Liver (tissue), 9 donors: ENCODE measurements around the gene BAIAP3. TPM values are rescaled to one million over a fixed set of nuclear protein-coding genes. Genes with fewer than 3 reads are reported as not detected.

Source experiments
- DNase-seq: peaks from one replicate; pipeline ENCODE4 v3.0.0-alpha.2; 2017; ENCODE audit warnings: low spot score
- H3K27ac ChIP-seq, 2 donors: one replicate each; pipeline ENCODE4 v1.7.0; 2013; ENCODE audit warnings: inconsistent platforms in 2 of 2, low read length in 2 of 2, control low read depth in 1 of 2, low read depth in 1 of 2, mild to moderate bottlenecking in 1 of 2
- H3K27me3 ChIP-seq, 4 donors: one replicate each; pipeline versions ENCODE4 v1.6.1 to v1.7.0; 2013; ENCODE audit warnings: low read length in 3 of 4, inconsistent platforms in 1 of 4, mild to moderate bottlenecking in 1 of 4, moderate library complexity in 1 of 4; ENCODE audit not compliant: control insufficient read depth in 4 of 4, insufficient read depth in 4 of 4
- H3K36me3 ChIP-seq, 4 donors: one replicate each; pipeline versions ENCODE4 v1.6.1 to v1.7.0; 2013; ENCODE audit warnings: low read length in 3 of 4, mild to moderate bottlenecking in 3 of 4, low read depth in 1 of 4, moderate library complexity in 1 of 4; ENCODE audit not compliant: control insufficient read depth in 4 of 4, insufficient read depth in 3 of 4
- H3K4me1 ChIP-seq, 4 donors: one replicate each; pipeline versions ENCODE4 v1.6.1 to v1.7.0; 2013; ENCODE audit warnings: low read length in 3 of 4, mild to moderate bottlenecking in 3 of 4, moderate library complexity in 1 of 4; ENCODE audit not compliant: control insufficient read depth in 4 of 4, insufficient read depth in 4 of 4
- H3K4me3 ChIP-seq, 3 donors: one replicate each; pipeline versions ENCODE4 v1.6.1 to v1.7.0; 2013; ENCODE audit warnings: low read length in 3 of 3, control low read depth in 1 of 3, low read depth in 1 of 3, mild to moderate bottlenecking in 1 of 3
- H3K9ac ChIP-seq, 2 donors: one replicate each; pipeline ENCODE4 v1.7.0; 2013; ENCODE audit warnings: low read length in 2 of 2, mild to moderate bottlenecking in 2 of 2, moderate library complexity in 2 of 2, control low read depth in 1 of 2, low read depth in 1 of 2
- H3K9me3 ChIP-seq, 4 donors: one replicate each; pipeline versions ENCODE4 v1.6.1 to v1.7.0; 2013; ENCODE audit warnings: low read length in 3 of 4; ENCODE audit not compliant: control insufficient read depth in 4 of 4
- ATF3 ChIP-seq: IDR thresholded peaks from 2 replicates; pipeline ENCODE4 v1.6.1; 2016; ENCODE audit warnings: antibody characterized with exemption
- CTCF ChIP-seq: fragments of 150-350 bp; IDR thresholded peaks from 2 replicates; pipeline ENCODE4 v1.5.1; 2017; ENCODE audit warnings: improper control_type of control experiment, low read depth, low read length; ENCODE audit not compliant: missing input control
- EGR1 ChIP-seq, 2 donors: IDR thresholded peaks; 2 replicates each; pipeline ENCODE4 v1.6.1; 2016 to 2018; ENCODE audit warnings: antibody characterized with exemption in 2 of 2, low read depth in 2 of 2
- FOXA1 ChIP-seq: IDR thresholded peaks from 2 replicates; pipeline ENCODE4 v1.6.1; 2016; ENCODE audit warnings: antibody characterized with exemption
- FOXA2 ChIP-seq: IDR thresholded peaks from 2 replicates; pipeline ENCODE4 v1.6.1; 2016; ENCODE audit warnings: antibody characterized with exemption
- GABPA ChIP-seq, 2 donors: IDR thresholded peaks in 1 of 2; conservative IDR thresholded peaks in 1 of 2; 2 replicates each; pipeline ENCODE4 v1.6.1; 2016; ENCODE audit warnings: antibody characterized with exemption in 2 of 2, mild to moderate bottlenecking in 1 of 2, moderate library complexity in 1 of 2
- HNF4A ChIP-seq, 2 donors: conservative IDR thresholded peaks; 2 replicates each; pipeline ENCODE4 v1.6.1; 2016; ENCODE audit warnings: antibody characterized with exemption in 2 of 2, mild to moderate bottlenecking in 2 of 2
- HNF4G ChIP-seq: IDR thresholded peaks from 2 replicates; pipeline ENCODE4 v1.6.1; 2016; ENCODE audit warnings: antibody characterized with exemption
- JUND ChIP-seq, 2 donors: IDR thresholded peaks; 2 replicates each; pipeline ENCODE4 v1.6.1; 2016; ENCODE audit warnings: antibody characterized with exemption in 2 of 2
- MAX ChIP-seq: IDR thresholded peaks from 2 replicates; pipeline ENCODE4 v1.6.1; 2016; ENCODE audit warnings: antibody characterized with exemption
- NR2F2 ChIP-seq: IDR thresholded peaks from 2 replicates; pipeline ENCODE4 v1.6.1; 2016; ENCODE audit warnings: antibody characterized with exemption
- RAD21 ChIP-seq, 2 donors: IDR thresholded peaks; 2 replicates each; pipeline ENCODE4 v1.6.1; 2016; ENCODE audit warnings: antibody characterized with exemption in 2 of 2, mild to moderate bottlenecking in 2 of 2
- REST ChIP-seq: IDR thresholded peaks from 2 replicates; pipeline ENCODE4 v1.6.1; 2016; ENCODE audit warnings: antibody characterized with exemption, mild to moderate bottlenecking
- RXRA ChIP-seq, 2 donors: IDR thresholded peaks; 2 replicates each; pipeline ENCODE4 v1.6.1; 2017 to 2018; ENCODE audit warnings: antibody characterized with exemption in 2 of 2, mild to moderate bottlenecking in 1 of 2
- SP1 ChIP-seq: IDR thresholded peaks from 2 replicates; pipeline ENCODE4 v1.6.1; 2018; ENCODE audit warnings: antibody characterized with exemption, mild to moderate bottlenecking
- TAF1 ChIP-seq: conservative IDR thresholded peaks from 2 replicates; pipeline ENCODE4 v1.6.1; 2016; ENCODE audit warnings: antibody characterized with exemption, mild to moderate bottlenecking
- YY1 ChIP-seq: IDR thresholded peaks from 2 replicates; pipeline ENCODE4 v1.6.1; 2016; ENCODE audit warnings: antibody characterized with exemption, mild to moderate bottlenecking
- ZBTB33 ChIP-seq: IDR thresholded peaks from 2 replicates; pipeline ENCODE4 v1.6.1; 2016; ENCODE audit warnings: antibody characterized with exemption
- WGBS: extraction: QIAGEN DNeasy Blood & Tissue Kit; methylation state at CpG from one replicate; pipeline ENCODE4 v1.1.7; 2013; 5-methylcytosine and 5-hydroxymethylcytosine counted together
- polyA plus RNA-seq, 2 donors: library from polyadenylated mRNA; stranded (reverse) in 1 of 2; unstranded in 1 of 2; fragments of 200-250 nt in 1 of 2; fragments of >200 nt in 1 of 2; fragmentation: Nextera tagmentation in 1 of 2; extraction: Ambion mirVana in 1 of 2; gene quantifications; one replicate each; pipeline versions ENCODE4 v1.2.1 to v1.2.3, GENCODE V29; 2013 to 2015
- total RNA-seq, 2 donors: library from RNA; depleted of rRNA; stranded (reverse); fragments of >200 nt; gene quantifications; one replicate each; pipeline ENCODE4 v1.2.3, GENCODE V29; 2014
- donor health status: healthy.
- donor health status: healthy.
- donor health status: healthy.
- donor health status: healthy.
- donor health status: healthy.

Gene BAIAP3
- total and polyA plus RNA-seq, 4 donors, result 1.6 to 3.8 (median 2.6) TPM

- no peaks in the 10 kb centered on the region for H3K9me3 ChIP-seq
- TF ChIP-seq REST (no peak), FOXA2 (no peak), YY1 (no peak), HNF4G (no peak), HNF4A (conservative IDR thresholded peaks at IDR 0.05) (no peak), RXRA (IDR thresholded peaks at IDR 0.05) (no peak), SP1 (no peak), EGR1 (IDR thresholded peaks at IDR 0.05; ENCODE audit: low read depth in 2 of 2) (no peak), ZBTB33 (no peak), RAD21 (IDR thresholded peaks at IDR 0.05) (no peak), GABPA (IDR thresholded peaks at IDR 0.05 in 1 of 2, conservative IDR thresholded peaks at IDR 0.05 in 1 of 2) (no peak), TAF1 (no peak)
- H3K36me3 ChIP-seq, result peaks cover 31 to 86% (median 46%) of the 10 kb centered on the region in 4 donors
- no peak overlapping the region for H3K4me3 ChIP-seq
- H3K27ac ChIP-seq, result no peak overlapping the region
- H3K9ac ChIP-seq, result no peak overlapping the region
- H3K27me3 ChIP-seq, result no peaks in the 10 kb centered on the region
- 87% methylated on average over 22 of the region's 22 CpGs for WGBS
- no peak for DNase-seq
- no peaks in the 10 kb centered on the region for H3K4me1 ChIP-seq
Measured at GRCh38 chr16:1320658-1321240, 12.7 kb upstream of the BAIAP3 start.

- Histone ChIP-seq H3K9me3 (no peaks in the 10 kb centered on the region), H3K4me3 (no peak overlapping the region)
- TF ChIP-seq RXRA (IDR thresholded peaks at IDR 0.05) (no peak), SP1 (no peak), NR2F2 (no peak), EGR1 (IDR thresholded peaks at IDR 0.05; ENCODE audit: low read depth in 2 of 2) (no peak), JUND (IDR thresholded peaks at IDR 0.05) (no peak), GABPA (IDR thresholded peaks at IDR 0.05 in 1 of 2, conservative IDR thresholded peaks at IDR 0.05 in 1 of 2) (no peak), ZBTB33 (no peak), FOXA2 (no peak), HNF4G (no peak), MAX (no peak), RAD21 (IDR thresholded peaks at IDR 0.05) (no peak), HNF4A (conservative IDR thresholded peaks at IDR 0.05) (no peak), ATF3 (no peak), CTCF (no peak), FOXA1 (no peak), YY1 (no peak), TAF1 (no peak)
Measured at GRCh38 chr16:1322407-1322806, 11.0 kb upstream of the BAIAP3 start.

More at GRCh38 chr16:1322407-1322806, 11.0 kb upstream of the BAIAP3 start:
- H3K4me1 ChIP-seq, result no peaks in the 10 kb centered on the region
- H3K27ac ChIP-seq, result no peak overlapping the region
- WGBS, result 98% methylated on average over 8 of the region's 8 CpGs
- no peak for DNase-seq
- H3K27me3 ChIP-seq, result no peaks in the 10 kb centered on the region
- no peak overlapping the region for H3K9ac ChIP-seq
- H3K36me3 ChIP-seq, result peaks cover 23 to 69% (median 35%) of the 10 kb centered on the region in 4 donors
